Measurements from ENCODE around the gene CNN2.

CNN2 gene

DNA sequence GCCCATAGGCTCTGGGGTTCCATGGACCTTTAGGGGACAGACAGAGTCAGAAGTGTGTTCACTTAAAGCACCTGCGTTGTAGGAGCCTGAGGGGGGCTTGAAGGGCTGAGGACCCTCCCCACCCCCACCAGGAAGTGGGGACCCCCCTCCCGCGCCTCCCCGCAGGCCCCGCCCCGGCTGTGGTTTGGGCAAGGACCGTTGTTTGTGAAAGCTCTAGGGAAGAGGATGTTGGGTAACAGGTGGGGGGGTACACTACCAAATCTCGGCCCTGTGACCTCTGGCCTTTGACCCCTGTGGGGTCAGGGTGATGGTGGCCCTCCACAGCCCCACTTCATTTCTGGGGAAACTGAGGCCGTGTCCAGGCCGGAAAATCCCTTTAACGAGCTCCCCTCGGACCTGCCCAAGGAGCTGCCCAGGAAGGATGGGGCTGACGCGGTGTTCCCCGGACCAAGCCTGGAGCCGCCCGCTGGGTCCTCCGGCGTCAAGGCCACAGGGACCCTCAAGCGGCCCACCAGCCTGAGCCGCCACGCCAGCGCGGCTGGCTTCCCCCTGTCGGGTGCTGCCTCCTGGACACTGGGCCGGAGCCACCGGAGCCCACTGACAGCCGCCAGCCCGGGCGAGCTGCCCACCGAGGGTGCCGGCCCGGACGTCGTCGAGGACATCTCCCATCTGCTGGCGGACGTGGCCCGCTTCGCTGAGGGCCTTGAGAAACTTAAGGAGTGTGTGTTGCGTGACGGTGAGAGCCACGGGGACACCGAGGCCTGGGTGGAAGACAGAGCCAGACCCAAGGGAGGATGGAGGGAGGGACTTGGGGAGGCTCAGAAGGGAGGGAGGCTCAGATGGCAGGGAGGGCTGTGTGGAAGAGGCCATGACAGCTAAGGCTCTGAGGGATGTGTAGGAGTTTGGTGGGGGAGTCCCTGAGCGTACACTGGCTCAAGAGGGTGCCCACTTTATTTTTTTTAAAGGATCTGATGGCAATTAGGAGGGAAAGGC is 41.9 kb downstream of the CNN2 start:
- peak; percentile 69 to 82 for DNase-seq

- peak; percentile 78 to 86 for DNase-seq
These were observed 42.8 kb downstream of the CNN2 start for GRCh38 chr19:1069009-1069779.

DNA sequence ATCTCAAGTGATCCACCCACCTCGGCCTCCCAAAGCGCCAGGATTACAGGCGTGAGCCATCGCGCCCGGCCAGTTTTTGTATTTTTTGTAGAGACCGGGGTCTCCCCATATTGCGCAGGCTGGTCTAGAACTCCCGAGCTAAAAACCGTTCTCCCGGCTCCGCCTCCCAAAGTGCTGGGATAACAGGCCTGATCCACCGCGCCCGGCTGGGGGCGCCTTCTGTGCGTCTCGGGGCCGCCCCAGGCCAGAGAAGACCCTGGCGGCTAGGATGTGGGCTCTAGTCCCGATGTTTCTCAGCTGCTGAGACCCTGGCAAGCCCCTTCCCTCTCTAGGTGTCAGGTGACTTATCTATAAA is 44.1 kb downstream of the CNN2 start:
- no peak for DNase-seq

- DNase-seq: no peak
These were observed 44.8 kb downstream of the CNN2 start for GRCh38 chr19:1070931-1071791.

GRCh38 chr19:1072371-1073015 is 46.1 kb downstream of the CNN2 start:
- DNase-seq: no peak

- no peak for DNase-seq
These were observed 46.9 kb downstream of the CNN2 start for GRCh38 chr19:1073063-1073955.

DNA sequence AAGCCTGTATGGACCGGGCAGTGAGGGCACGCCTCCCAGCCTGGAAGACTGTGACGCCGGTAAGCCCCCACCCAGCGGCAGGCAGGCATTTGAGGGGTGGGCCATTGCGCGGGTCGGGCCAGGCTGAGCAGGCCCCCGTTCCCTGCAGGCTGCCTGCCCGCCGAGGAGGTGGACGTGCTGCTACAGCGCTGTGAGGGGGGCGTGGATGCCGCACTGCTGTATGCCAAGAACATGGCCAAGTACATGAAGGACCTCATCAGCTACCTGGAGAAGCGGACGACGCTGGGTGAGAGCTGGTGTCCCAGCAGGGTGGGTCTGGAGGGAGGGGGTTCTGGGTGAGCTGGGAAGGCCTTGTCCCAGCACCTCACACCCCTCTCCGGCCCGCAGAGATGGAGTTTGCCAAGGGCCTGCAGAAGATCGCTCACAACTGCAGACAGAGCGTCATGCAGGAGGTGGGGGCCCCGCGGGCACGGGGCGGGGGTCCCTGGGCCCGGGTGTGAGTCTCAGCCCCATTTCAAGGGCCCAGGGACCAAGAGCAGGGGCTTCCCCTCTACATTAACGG is 47.6 kb downstream of the CNN2 start:
- DNase-seq: no peak

- DNase-seq: peak; percentile 93 to 95
These were observed 48.3 kb downstream of the CNN2 start for GRCh38 chr19:1074544-1075283.

GRCh38 chr19:1076046-1076386 is 49.6 kb downstream of the CNN2 start:
- DNase-seq: no peak

DNA sequence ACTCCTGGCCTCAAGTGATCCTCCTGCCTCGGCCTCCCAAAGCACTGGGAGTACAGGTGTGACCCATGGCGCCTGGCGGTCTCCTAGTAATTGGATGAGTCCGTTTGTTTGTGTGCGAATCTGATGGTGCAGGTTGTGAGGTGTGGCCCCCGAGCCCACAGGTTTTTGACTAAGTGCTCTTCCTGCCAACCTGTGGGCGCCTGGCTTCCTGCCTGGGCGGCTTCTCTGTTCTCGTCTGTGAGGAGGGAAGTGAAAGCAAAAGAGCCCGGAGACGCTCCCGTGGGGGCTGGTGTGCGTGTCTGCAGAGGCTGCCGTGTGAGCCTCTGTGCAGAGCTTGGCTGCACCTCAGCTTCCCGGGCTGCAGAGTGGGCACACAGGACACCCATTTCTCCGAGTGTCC is 50.5 kb downstream of the CNN2 start:
- DNase-seq: peak; percentile 93 to 95

GRCh38 chr19:1079566-1080111 is 53.2 kb downstream of the CNN2 start:
- peak; percentile 46 to 73 for DNase-seq

- DNase-seq: peak in 1 of 2 donors; percentile 12
These were observed 54.2 kb downstream of the CNN2 start for GRCh38 chr19:1080360-1081161.

DNA sequence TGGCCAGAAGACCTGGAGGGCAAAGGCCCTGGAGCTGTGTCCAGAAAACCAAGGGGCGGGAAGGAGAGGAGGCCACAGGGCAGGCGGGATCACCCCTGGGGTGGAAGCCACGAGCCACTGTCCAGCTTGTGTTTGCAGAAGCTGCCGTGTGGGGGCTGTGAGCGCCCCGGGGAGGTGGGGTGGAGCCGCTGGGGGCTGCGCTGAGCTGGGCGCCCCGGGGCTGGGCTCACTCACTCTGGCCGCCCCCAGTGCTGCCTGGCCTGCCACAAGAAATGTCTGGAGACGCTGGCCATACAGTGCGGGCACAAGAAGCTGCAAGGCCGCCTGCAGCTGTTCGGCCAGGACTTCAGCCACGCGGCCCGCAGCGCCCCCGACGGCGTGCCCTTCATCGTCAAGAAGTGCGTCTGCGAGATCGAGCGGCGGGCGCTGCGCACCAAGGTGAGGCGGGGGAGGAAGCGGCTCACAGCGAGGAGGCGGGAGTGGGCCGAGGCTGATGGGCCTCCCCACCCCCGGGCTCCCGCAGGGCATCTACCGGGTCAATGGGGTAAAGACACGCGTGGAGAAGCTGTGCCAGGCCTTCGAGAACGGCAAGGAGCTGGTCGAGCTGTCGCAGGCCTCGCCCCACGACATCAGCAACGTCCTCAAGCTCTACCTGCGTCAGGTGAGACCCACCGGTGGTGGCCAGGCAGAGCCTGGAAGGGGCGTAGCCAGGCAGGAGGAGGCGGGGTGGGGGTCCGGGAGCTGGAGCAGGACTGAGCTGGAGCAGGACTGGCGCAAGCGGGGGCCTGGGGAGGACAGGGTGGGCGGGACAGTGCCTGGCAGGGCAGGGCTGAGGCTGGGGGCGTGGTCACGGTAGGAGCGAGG is 55.1 kb downstream of the CNN2 start:
- peak in 1 of 2 donors; percentile 12 for DNase-seq

DNA sequence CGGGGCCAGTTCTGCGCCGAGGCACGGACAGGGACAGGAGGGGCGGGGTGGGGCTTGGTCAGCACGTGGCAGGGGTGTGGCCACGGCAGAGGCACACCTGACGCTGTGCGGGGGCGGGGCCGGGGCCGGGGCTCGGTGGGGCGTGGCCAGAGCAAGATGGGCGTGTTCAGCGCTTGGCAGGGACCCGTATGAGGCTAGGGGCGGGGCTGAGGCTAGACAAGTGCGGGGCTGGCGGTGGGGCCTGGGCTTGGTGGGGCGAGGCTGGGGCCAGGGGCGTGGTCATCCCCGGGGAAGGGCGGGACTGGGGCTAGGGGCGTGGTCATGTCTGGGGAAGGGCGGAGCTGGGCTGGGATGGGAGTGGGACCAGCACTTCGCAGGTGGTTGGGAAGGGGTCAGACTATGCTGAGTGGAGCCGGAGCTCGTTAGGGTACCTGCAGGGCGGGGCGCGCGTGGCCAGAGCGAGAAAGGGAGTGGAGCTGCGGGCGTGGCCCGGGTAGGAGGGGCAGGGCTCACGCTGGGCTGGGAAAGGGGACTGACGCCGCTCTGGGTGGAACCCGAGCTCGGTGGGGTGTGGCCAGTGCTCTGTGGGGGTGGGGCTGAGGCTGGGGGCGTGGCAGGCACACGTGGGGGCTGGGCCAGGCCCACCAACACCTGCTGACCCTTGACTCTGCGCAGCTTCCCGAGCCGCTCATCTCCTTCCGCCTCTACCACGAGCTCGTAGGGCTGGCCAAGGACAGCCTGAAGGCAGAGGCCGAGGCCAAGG is 55.9 kb downstream of the CNN2 start:
- DNase-seq: peak; percentile 91 to 93

DNA sequence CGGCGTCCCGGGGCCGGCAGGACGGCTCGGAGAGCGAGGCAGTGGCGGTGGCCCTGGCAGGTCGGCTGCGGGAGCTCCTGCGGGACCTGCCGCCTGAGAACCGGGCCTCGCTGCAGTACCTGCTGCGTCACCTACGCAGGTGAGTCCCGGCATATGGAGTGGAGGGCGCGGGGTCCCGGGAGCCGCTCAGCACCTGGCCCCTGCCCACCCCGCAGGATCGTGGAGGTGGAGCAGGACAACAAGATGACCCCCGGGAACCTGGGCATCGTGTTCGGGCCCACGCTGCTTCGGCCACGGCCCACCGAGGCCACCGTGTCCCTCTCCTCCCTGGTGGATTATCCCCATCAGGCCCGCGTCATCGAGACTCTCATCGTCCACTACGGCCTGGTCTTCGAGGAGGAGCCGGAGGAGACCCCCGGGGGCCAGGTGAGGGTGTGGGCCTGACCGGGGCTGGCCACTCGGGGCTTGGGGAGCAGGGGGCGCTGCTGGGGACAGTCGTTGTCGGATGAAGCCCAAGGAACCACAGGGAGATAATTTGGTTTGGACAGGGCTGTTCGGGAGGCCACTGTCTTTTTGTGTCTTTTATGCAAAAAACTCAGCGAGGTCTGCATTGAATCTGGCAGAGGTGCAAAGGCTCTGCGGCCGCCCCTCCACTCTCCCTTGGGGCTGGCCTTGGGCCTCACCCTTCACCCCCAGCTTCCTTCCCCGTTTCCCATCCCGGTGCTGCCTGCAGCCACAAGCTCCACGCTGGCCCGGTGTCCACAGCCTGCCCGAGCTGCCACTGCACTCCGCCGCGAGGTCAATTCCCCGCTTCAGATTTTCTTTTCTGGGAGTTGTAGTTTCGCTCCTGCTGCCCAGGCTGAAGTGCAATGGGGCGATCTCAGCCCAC is 56.8 kb downstream of the CNN2 start:
- peak in 1 of 2 donors; percentile 4 for DNase-seq
